SU-DHL-6 (cell line): ENCODE measurements around the gene CNMD.

Experiments
- H2AFZ ChIP-seq: fragments of 200-600 bp; sonication (generic); 2 replicates; pipeline ENCODE4 v1.6.1; 2014; ENCODE audit warnings: low read depth, mild to moderate bottlenecking, moderate library complexity, mixed read lengths, antibody characterized with exemption, low read length; ENCODE audit not compliant: severe bottlenecking
- H3F3A ChIP-seq: fragments of 200-600 bp; shearing (Covaris generic); 2 replicates; pipeline ENCODE4 v1.6.0; 2016; ENCODE audit warnings: antibody characterized with exemption, mild to moderate bottlenecking; ENCODE audit not compliant: insufficient read depth
- H3K27ac ChIP-seq: fragments of 200-600 bp; sonication (generic); 2 replicates; pipeline ENCODE4 v1.5.1; 2016; ENCODE audit warnings: low read depth, mild to moderate bottlenecking, low read length, moderate library complexity, mixed read lengths
- H3K27me3 ChIP-seq: fragments of 200-600 bp; sonication (generic), shearing (Covaris generic); 2 replicates; pipeline ENCODE4 v1.6.0; 2014; ENCODE audit warnings: mild to moderate bottlenecking, low read length
- H3K36me3 ChIP-seq: fragments of 200-600 bp; sonication (generic); 2 replicates; pipeline ENCODE4 v1.6.1; 2014; ENCODE audit warnings: mild to moderate bottlenecking, low read length, mixed read lengths
- H3K4me2 ChIP-seq: fragments of 300-600, 200-600 bp; shearing (Covaris generic), sonication (generic); 2 replicates; pipeline ENCODE4 v1.6.0; 2014; ENCODE audit warnings: low read length, low read depth, mild to moderate bottlenecking; ENCODE audit not compliant: poor library complexity, severe bottlenecking
- H3K4me3 ChIP-seq: fragments of 200-600 bp; sonication (generic); 2 replicates; pipeline ENCODE4 v1.5.1; 2014; ENCODE audit warnings: antibody characterized with exemption, low read length, mild to moderate bottlenecking, mixed read lengths; ENCODE audit not compliant: insufficient read depth, poor library complexity, severe bottlenecking
- H3K79me2 ChIP-seq: fragments of 200-600 bp; sonication (generic); 2 replicates; pipeline ENCODE4 v1.6.1; 2014; ENCODE audit warnings: mild to moderate bottlenecking, low read length, moderate library complexity; ENCODE audit not compliant: insufficient read depth
- H3K9ac ChIP-seq: fragments of 200-600 bp; sonication (generic); 2 replicates; pipeline ENCODE4 v1.7.0; 2014; ENCODE audit warnings: mild to moderate bottlenecking, low read length
- H3K9me2 ChIP-seq: fragments of 200-600 bp; sonication (generic); replicated peaks from 2 replicates; pipeline ENCODE4 v1.6.1; 2014; ENCODE audit warnings: low read length; ENCODE audit not compliant: insufficient read depth
- H3K9me3 ChIP-seq: fragments of 200-600 bp; sonication (generic); 2 replicates; pipeline ENCODE4 v1.6.1; 2014; ENCODE audit warnings: low read length, mixed read lengths; ENCODE audit not compliant: insufficient read depth
- H4K20me1 ChIP-seq: fragments of 200-600 bp; sonication (generic); 2 replicates; pipeline ENCODE4 v1.6.1; 2014; ENCODE audit warnings: low read depth, mild to moderate bottlenecking, antibody characterized with exemption, low read length, moderate library complexity, mixed read lengths
- EZH2phosphoT487 ChIP-seq: fragments of 200-600 bp; sonication (generic), shearing (Covaris generic); conservative IDR thresholded peaks from 2 replicates; pipeline ENCODE4 v1.6.1; 2018; ENCODE audit warnings: mild to moderate bottlenecking, antibody characterized with exemption, low read length, moderate library complexity, mixed read lengths
- TF ChIP-seq, protein P1 (sequence below): fragments of 200-600 bp; sonication (generic); IDR thresholded peaks from one replicate; pipeline ENCODE4 v1.5.1; 2017; ENCODE audit warnings: antibody characterized with exemption, mild to moderate bottlenecking, low read length, moderate library complexity; ENCODE audit not compliant: insufficient read depth, poor library complexity, severe bottlenecking

The CNMD gene

DNA sequence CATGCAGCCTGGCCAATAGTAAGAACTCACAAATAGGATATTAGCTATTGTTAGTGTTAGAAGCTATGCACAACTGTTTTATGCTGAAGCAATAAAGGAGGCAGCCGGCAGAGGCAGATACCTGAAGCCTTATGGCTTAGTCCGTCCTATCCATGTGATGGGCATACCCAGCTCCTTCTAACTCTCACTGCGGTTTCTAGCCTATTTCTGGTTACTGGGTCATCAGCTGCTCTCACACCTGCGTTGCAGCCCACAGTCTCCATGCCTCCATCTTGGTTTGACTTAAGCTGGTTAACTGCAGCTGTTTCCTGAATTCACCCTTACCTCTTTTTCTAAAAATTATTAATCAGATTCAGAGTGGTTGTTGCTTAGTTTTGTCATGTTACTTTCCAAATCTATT, 40.5 kb upstream of the CNMD start:
- TF ChIP-seq, protein P1, sequence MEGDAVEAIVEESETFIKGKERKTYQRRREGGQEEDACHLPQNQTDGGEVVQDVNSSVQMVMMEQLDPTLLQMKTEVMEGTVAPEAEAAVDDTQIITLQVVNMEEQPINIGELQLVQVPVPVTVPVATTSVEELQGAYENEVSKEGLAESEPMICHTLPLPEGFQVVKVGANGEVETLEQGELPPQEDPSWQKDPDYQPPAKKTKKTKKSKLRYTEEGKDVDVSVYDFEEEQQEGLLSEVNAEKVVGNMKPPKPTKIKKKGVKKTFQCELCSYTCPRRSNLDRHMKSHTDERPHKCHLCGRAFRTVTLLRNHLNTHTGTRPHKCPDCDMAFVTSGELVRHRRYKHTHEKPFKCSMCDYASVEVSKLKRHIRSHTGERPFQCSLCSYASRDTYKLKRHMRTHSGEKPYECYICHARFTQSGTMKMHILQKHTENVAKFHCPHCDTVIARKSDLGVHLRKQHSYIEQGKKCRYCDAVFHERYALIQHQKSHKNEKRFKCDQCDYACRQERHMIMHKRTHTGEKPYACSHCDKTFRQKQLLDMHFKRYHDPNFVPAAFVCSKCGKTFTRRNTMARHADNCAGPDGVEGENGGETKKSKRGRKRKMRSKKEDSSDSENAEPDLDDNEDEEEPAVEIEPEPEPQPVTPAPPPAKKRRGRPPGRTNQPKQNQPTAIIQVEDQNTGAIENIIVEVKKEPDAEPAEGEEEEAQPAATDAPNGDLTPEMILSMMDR, result no peak
- TF ChIP-seq EZH2phosphoT487, result no peak
- Histone ChIP-seq H3K9ac (no peak overlapping the region), H3F3A (no peaks in the 10 kb centered on the region), H3K9me2 (no peaks in the 10 kb centered on the region), H3K27ac (no peak overlapping the region), H2AFZ (no peak overlapping the region), H3K36me3 (no peaks in the 10 kb centered on the region), H3K79me2 (no peaks in the 10 kb centered on the region), H3K27me3 (no peaks in the 10 kb centered on the region), H4K20me1 (no peaks in the 10 kb centered on the region), H3K4me3 (no peak overlapping the region), H3K4me2 (no peak overlapping the region), H3K9me3 (no peaks in the 10 kb centered on the region)

DNA sequence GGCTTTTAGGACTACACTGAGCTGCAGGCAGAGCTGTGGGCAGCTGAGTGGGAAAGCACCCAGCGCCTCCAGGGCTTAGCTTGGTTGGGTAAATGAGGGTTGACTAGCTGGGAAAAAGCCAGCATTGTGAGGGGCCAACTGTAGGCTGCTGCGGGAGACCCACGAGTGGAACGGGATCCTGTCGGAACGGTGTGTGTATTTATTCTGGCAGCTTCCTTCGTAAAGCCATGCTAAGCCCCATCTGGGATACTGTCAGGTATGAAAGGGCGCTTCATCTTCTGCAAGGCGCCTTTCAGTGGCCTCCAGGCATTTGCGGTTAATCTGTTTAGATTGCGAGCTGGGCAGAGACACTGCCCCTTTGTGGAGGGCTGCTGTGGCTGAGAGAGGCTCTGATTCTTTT, 39.5 kb upstream of the CNMD start:
- Histone ChIP-seq H3K4me3 (no peak overlapping the region), H3F3A (no peaks in the 10 kb centered on the region), H2AFZ (no peak overlapping the region), H3K79me2 (no peaks in the 10 kb centered on the region), H3K9ac (no peak overlapping the region), H3K9me2 (no peaks in the 10 kb centered on the region), H3K36me3 (no peaks in the 10 kb centered on the region), H3K9me3 (no peaks in the 10 kb centered on the region), H3K4me2 (no peak overlapping the region), H4K20me1 (no peaks in the 10 kb centered on the region), H3K27ac (no peak overlapping the region), H3K27me3 (no peaks in the 10 kb centered on the region)
- TF ChIP-seq EZH2phosphoT487, result no peak
- TF ChIP-seq, protein P1, result no peak

GRCh38 chr13:52776726-52777125, 37.1 kb upstream of the CNMD start:
- H2AFZ ChIP-seq, result no peak overlapping the region
- no peaks in the 10 kb centered on the region for H3F3A ChIP-seq
- TF ChIP-seq, protein P1, result no peak
- no peak for TF ChIP-seq EZH2phosphoT487
- H3K36me3 ChIP-seq, result no peaks in the 10 kb centered on the region
- H3K4me3 ChIP-seq, result no peak overlapping the region
- H3K9me3 ChIP-seq, result no peaks in the 10 kb centered on the region
- no peak overlapping the region for H3K27ac ChIP-seq
- H3K79me2 ChIP-seq, result no peaks in the 10 kb centered on the region
- no peaks in the 10 kb centered on the region for H3K9me2 ChIP-seq
- no peak overlapping the region for H3K4me2 ChIP-seq
- no peaks in the 10 kb centered on the region for H3K27me3 ChIP-seq
- H3K9ac ChIP-seq, result no peak overlapping the region
- H4K20me1 ChIP-seq, result no peaks in the 10 kb centered on the region
